SKM-1 treated with dmso at 0.1 percent for 144 hours (cell line): Measurements from ENCODE around the gene PPM1D.
"Not testable (repeated sequence)": the region's sequence is repeated elsewhere in the genome, so short reads cannot be mapped to it uniquely, and the experiment has no call there.

Source experiments
- DNase-seq: peaks from one replicate; lab custom pipeline; 2025; ENCODE audit not compliant: unreplicated experiment; lab: John Stamatoyannopoulos, UW

PPM1D gene

DNA sequence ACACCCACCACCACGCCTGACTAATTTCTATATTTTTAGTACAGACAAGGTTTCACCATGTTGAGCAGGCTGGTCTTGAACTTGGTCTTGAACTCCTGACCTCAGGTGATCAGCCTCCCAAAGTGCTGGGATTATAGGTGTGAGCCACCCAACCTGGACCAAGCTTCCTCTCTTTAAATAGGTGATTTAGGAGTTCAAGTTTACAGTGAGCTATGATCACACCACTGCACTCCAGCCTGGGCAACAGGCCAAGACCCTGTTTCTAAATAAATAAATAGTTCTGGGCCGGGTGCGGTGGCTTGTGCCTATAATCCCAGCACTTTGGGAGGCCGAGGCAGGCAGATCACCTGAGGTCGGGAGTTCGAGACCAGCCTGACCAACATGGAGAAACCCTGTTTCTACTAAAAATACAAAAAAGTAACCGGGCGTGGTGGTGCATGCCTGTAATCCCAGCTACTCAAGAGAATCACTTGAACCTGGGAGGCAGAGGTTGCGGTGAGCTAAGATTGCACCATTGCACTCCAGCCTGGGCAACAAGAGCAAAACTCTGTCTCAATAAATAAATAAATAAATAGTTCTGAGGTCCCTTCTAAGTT lies 6.5 kb upstream of the PPM1D start:
- DNase-seq, result not testable (repeated sequence)

DNA sequence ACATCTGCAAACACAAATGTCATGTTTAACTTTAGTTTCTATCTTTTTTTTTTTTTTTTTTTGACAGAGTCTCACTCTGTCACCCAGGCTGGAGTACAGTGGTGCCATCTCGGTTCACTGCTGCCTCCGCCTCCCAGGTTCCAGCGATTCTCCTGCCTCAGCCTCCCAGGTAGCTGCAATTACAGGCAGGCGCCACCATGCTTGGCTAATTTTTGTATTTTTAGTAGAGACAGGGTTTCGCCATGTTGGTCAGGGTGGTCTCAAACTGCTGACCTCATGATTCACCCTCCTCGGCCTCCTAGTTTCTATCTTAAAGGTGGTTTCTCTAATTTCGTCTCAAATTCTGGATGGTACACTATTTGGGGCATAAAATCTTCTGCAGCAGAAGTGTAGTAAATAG lies 5.8 kb upstream of the PPM1D start:
- DNase-seq, result not testable (repeated sequence)

DNA sequence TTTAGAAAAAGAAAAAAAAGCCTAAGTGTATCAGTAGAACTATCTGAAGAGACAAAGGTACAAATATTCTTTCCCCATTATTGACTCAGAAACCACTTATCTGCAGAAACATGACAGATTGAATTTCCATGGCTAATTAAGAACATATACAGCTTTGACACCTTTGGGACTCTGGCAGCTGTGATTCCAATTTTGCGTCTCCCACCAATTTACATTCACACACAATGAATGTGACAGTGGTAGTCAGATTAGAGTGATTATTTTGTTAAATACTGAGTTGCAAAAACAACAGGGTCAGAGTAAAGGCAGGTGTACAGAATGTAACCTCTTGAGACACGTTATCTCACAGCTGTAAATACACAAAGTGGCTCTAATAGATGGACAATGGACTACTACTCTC lies 5.3 kb upstream of the PPM1D start:
- DNase-seq, result no peak

DNA sequence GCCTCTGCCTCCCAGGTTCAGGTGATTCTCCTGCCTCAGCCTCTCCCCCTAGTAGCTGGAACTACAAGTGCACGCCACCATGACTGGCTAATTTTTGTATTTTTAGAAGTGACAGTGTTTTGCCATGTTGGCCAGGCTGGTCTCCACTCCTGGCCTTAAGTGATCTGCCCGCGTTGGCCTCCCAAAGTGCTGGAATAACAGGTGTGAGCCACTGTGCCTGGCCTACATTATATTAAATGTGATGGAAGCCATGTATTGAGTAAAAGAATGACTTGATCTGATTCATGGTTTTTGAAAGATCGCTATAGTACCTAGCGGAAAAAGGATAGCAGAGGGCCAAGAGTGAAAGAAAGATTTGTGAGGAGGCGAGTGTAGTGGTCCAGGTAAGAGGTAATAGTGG lies 2.7 kb upstream of the PPM1D start:
- no peak for DNase-seq

DNA sequence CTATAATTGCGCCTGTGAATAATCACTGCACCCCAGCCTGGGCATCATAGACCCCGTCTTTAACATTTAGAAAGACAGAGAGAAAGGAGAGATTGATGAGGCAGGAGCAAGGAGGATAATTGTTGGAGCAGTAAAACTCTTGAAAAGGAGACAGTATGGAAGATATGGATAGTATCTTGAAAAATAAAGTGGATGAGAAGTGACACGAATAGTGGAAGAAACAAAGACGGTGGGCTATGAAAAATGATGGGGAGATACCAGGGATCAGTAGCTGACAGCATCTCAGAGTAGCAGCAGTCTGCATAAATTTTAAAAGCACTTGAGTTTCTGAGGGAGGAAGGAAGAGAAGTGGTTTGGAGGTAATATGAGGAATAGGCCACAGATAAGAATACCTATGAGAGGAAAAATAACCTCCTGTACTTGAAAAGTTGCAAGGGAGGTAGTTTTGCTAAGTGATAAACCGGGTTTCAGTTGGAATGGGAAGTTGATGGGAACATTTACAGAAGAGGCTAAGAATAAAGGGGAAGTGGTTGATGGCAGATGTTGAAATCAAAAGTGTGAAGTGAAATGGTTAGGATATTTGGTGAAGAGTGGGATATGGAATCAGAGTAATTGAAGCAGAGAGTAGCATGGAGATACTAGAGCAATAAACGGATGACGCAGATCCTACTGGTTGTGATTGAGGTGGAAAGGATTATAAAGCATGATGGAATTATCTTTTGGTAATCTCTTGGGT lies 1.8 kb upstream of the PPM1D start:
- DNase-seq, result peak; percentile 77

DNA sequence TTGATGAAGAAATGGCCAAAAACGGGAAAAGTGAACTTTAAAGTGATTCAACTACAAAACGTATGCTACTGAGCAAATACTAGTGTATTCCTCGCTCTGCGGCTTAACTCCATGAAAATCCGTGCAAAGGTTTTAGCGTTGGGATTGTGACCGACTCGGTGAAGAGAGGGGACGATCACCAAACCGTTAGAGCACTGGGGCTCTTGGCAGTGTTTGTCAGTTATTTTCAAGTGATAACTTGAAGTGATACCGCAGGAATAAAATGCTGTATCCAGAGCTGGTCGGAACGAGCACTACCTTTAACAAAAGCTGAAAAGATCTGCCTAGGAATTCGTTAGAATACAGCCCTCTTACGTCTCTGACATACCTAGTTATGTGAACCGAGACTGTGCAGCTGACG lies 773 bp upstream of the PPM1D start:
- DNase-seq, result no peak

DNA sequence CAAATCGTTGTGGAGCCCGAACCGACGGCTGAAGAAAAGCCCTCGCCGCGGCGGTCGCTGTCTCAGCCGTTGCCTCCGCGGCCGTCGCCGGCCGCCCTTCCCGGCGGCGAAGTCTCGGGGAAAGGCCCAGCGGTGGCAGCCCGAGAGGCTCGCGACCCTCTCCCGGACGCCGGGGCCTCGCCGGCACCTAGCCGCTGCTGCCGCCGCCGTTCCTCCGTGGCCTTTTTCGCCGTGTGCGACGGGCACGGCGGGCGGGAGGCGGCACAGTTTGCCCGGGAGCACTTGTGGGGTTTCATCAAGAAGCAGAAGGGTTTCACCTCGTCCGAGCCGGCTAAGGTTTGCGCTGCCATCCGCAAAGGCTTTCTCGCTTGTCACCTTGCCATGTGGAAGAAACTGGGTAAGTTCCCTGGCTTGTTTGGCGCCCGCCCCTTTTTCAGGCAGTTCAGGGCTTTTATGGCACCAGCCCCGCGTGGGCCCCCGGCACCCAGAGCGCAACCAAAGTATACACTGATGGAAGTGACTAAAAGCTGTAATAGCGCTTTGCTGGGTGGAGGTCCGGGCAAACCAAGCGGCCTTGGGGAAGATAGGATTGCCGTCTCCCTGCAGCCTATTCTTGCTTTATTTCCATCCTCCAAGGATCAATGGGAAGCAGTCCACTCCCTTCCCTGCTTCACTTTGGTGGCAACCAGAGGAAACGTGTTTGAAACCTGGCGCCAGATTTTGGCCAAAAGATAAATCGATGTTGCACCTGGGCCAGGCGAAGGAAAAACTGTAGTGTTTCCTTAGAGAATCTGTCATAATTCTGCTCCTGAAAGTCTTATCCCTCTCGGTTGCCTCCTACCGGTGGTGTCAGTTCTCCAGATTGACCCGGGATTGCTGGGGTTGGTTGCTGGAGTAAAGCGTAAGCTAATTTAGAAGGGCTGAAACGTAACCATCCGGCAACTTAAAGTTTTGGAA lies 775 bp downstream of the PPM1D start:
- DNase-seq, result peak; percentile 70

DNA sequence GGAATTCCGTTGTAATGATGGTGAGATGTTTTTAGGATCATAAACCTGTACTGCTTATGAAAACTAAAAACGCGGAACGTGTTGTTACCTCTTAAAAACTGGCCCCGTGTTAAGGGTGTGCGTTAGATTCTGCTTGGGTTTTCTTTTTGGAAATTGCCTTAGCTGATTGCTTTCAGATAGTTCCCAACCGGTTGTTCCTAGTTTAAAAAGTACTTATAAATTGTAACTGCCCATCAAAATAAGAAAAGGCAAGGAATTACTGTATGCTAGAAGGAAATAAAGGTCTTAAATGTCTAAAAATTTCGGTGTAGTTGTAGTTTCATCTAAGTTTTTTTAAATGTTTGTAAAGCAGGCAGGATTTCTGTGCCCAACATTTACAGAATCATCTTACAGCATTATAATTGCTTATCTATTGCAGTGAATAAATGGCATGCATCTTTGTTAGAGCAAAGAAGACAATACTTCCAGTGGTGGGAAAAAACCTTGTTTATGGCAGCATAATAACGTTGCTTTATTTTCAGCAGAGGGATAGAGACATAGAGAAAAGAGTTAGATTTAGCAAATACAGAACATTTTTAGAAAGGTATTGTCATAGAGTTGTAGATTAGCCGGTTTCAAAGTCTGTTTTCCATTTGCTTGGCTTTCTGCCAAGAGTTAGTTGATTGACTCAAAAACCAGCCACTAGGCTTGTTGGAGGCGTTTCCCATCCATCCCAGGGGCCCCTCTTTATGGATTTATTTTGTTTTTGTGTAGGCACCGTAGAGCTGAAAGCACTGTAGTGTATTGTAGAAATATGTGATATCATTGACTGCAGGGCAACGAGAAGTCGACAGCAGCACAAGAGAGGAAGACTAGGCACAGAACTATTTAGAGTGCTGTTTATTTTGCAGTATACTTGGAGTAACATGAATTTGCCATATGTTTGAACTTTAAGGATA lies 1.7 kb downstream of the PPM1D start:
- peak; percentile 20 for DNase-seq

DNA sequence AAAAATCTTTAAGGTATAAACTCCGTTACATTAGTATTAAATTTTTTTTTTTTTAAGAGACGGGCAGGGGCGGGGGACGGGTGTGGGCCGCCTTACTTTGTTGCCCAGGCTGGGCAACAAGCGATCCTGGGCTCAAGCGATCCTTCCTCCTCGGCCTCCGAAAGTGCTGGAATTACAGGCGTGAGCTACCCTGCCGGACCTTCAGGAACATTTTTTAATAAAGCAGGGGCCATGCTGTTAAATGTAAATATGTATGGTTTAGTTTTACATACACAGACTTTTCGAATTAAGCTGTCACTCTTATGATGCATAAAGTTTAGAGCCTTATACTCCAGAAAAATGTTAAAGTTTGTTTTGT lies 2.4 kb downstream of the PPM1D start:
- no peak for DNase-seq

DNA sequence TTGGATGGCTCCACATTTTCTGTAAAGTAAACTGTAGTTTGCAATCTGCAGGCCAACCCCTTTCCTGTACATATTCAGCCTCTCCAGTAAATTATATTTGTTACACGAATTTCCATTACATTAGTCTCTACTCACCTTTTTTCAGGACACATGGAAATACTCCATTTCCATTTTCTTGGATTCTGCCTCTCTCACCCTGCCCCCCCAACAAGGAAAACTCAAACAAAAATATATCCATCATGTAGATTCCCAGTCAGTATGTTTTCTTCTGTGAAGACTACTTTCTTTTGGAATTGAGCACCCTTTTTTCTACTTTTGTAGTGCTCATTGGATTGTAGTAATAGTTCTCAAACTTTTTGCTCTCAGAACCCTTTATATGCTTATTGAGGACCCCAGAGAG lies 2.9 kb downstream of the PPM1D start:
- DNase-seq, result no peak

DNA sequence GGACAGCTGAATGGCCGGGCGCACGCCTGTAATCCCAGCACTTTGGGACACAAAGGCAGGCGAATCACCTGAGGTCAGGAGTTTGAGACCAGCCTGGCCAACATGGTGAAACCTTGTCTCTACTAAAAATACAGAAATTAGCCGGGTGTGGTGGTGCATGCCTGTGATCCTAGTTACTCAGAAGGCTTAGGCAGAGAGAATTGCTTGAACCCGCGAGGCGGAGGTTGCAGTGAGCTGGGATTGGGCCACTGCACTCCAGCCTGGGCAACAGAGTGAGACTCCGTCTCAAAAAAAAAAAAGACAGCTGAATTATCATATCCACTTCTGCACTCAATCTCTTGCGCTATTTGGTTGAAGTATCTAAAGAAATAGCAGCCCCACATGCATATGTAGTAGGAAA lies 3.5 kb downstream of the PPM1D start:
- DNase-seq, result not testable (repeated sequence)

DNA sequence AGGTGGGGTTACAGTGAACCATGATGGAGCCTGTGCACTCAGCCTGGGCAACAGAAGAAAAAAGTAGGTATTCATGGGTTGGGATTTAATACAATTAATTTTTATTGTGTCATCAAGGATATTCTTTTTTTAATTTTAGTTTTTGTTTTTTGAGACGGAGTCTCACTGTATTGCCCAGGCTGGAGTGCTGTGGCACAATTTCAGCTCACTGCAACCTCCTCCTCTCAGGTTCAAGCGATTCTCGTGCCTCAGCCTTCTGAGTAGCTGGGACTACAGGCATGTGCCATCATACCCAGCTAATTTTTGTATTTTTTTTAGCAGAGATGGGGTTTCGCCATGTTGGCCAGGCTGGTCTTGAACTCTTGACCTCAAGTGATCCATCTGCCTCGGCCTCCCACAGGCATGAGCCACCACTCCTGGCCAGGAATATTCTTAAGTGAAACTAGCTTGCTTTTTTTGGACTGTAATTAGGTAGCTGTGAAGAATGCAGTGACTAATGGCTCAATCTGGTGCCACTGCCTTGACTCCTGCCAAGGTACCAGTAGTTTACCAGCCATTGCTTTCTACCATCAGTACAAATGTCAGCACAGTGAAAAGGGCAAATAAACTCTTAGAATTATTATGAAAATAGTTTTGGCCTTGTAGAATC lies 4.8 kb downstream of the PPM1D start:
- no peak for DNase-seq

DNA sequence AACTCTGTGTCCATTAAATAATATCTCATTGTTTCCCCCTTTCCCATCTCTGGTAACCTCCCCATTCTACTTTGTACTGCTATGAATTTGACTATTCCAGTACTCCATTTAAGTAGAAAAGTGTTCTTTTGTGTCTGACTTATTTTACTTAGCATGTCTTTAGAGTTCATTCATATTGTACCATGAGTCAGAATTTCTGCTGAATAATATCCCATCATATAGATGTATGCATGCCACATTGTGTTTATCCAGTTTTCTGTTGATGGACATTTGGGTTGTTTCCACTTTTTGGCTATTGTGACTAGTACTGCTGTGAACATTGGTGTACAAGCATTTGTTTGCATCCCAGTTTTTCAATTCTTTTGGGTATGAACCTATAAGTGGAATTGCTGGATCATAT lies 6.0 kb downstream of the PPM1D start:
- DNase-seq, result no peak

DNA sequence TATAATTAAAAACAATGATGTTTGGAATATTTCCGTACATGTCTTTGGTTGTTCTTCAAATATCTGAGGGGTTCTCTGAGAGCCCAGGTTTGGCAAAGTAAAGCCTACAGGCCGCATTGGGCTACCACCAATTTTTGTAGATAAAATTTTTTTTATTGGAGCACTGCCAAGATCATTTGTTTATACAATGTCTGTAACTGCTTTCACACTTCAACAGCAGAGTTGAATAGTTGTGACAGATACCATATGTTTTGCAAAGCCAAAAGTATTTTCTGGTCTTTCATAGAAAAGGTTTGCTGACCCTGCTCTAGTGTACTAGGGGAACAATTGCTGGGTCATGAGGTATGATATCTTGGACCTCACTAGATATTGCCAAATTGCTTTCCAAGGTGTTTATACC lies 10.5 kb downstream of the PPM1D start:
- DNase-seq, result no peak

DNA sequence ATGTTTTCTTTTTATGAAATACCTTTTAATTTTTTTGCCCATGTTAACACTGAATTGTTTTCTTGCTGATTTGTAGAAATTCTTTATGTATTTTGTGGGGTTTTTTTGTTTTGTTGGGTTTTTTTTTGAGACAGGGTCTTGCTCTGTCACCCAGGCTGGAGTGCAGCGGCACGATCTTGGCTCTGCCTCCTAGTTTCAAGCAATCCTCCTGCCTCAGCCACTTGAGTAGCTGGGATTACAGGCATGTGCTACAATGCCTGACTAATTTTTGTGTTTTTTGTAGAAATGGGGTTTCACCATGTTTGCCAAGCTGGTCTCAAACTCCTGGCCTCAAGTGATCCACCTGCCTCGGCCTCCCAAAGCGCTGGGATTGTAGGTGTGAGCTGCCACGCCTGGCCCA lies 11.3 kb downstream of the PPM1D start:
- DNase-seq, result not testable (repeated sequence)

DNA sequence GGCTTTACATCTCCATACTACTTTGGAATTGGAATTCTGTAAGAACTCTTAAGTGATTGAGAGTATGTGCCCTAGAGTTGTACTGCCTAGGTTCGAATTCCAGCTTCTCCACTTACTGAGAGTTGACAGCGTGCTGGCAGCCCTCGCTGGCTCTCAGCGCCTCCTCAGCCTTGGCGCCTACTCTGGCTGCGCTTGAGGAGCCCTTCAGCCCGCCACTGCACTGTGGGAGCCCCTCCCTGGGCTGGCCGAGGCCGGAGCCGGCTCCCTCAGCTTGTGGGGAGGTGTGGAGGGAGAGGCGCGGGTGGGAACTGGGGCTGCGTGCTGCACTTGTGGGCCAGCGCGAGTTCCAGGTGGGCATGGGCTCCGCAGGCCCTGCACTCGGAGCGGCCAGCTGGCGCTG lies 13.3 kb downstream of the PPM1D start:
- no peak for DNase-seq

DNA sequence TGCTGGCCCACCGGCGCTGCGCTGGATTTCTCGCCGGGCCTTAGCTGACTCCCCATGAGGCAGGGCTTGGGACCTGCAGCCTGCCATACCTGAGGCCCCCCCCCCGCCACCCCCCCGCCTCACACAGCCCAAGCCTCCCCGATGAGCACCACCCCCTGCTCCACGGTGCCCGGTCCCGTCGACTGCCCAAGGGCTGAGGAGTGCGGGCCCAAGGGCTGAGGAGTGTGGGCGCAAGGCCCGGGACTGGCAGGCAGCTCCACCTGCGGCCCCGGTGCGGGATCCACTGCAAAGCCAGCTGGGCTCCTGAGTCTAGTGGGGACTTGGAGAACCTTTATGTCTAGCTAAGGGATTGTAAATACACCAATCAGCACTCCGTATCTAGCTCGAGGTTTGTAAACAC lies 13.8 kb downstream of the PPM1D start:
- not testable (repeated sequence) for DNase-seq

DNA sequence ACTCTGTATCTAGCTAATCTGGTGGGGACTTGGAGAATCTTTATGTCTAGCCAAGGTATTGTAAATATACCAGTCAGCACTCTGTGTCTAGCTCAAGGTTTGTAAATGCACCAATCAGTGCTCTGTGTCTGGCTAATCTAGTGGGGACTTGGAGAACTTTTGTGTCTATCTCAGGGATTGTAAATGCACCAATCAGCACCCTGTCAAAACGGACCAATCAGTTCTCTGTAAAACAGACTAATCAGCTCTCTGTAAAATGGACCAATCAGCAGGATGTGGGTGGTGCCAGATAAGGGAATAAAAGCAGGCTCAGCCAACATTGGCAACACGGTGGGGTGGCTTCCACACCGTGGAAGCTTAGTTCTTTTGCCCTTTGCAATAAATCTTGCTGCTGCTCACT lies 14.3 kb downstream of the PPM1D start:
- not testable (repeated sequence) for DNase-seq

DNA sequence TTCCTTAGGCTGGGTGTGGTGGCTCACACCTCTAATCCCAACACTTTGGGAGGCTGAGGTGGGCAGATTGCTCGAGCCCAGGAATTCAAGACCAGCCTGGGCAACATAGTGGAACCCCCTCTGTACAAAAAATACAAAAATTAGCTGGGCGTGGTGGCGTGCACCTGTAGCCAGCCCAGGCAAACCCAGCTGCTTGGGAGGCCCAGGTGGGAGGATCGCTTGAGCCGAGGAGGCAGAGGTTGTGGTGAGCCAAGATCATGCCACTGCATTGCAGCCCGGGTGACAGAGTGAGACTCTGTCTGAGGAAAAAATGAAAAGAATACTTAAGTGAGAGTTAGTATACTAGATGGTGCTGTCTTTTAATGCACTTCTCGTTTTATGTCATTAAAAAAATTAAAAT lies 15.1 kb downstream of the PPM1D start:
- no peak for DNase-seq

DNA sequence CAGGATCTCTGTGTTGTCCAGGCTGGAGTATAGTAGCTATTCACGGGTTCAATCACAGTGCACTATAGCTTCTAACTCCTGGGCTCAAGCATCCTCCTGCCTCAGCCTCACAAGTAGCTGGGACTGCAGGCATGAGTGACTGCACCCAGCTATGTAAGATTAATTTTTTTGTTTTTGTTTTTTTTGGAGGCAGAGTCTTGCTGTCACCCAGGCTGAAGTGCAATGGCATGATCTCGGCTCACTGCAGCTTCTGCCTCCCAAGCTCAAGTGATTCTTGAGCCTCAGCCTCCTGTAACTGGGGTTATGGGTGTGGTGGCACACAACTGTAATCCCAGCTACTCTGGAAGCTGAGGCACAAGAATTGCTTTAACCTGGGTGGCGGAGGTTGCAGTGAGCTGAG lies 15.8 kb downstream of the PPM1D start:
- DNase-seq, result no peak
